ENCODE data around the gene ARHGAP26.

The ARHGAP26 gene

GRCh38 chr5:142834504-142834903 is 64.3 kb downstream of the ARHGAP26 start:
- H3K79me2 ChIP-seq (ENCODE audit: insufficient read depth, low read depth) = no peaks in the 10 kb centered on the region
- no peak overlapping the region for H3K4me2 ChIP-seq
- no peaks in the 10 kb centered on the region for H3K4me1 ChIP-seq (ENCODE audit: low read depth, poor library complexity, severe bottlenecking)
- no peaks in the 10 kb centered on the region for H3K36me3 ChIP-seq (ENCODE audit: insufficient read depth)
- H4K20me1 ChIP-seq (ENCODE audit: insufficient read depth) = no peaks in the 10 kb centered on the region
- H3K9ac ChIP-seq = no peak overlapping the region
- no peaks in the 10 kb centered on the region for H3K27me3 ChIP-seq (ENCODE audit: insufficient read depth, low read depth)
- H3K27ac ChIP-seq = no peak overlapping the region
- TF ChIP-seq CTCF (conservative IDR thresholded peaks at IDR 0.05; ENCODE audit: low read depth, low read length) = no peak
- H2AFZ ChIP-seq (ENCODE audit: low read depth) = no peak overlapping the region
- no peak overlapping the region for H3K4me3 ChIP-seq (IDR thresholded peaks at IDR 0.05; ENCODE audit: insufficient read depth, low read depth, low read length)

DNA sequence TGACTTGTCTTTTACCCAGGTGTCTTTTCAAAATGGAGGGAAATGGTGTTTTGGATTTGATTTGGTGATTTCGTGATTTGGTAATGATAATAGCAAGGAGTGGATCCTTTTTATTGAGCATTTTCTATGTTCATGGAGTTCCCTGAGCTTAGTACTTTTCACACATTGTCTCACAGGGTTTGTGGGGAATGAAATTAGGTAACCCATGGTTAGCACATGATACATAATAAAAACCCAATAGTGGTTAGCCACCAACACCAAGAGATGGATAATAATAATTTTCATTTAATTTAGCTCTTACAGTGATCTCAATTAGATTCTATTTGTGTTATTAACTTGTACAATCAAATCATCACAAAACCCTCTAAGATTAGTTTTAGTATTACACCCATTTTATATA is 65.4 kb downstream of the ARHGAP26 start:
- Histone ChIP-seq H3K36me3 (ENCODE audit: insufficient read depth) (no peaks in the 10 kb centered on the region), H3K4me1 (ENCODE audit: low read depth, poor library complexity, severe bottlenecking) (no peaks in the 10 kb centered on the region)
- TF ChIP-seq CTCF (conservative IDR thresholded peaks at IDR 0.05; ENCODE audit: low read depth, low read length) = no peak

DNA sequence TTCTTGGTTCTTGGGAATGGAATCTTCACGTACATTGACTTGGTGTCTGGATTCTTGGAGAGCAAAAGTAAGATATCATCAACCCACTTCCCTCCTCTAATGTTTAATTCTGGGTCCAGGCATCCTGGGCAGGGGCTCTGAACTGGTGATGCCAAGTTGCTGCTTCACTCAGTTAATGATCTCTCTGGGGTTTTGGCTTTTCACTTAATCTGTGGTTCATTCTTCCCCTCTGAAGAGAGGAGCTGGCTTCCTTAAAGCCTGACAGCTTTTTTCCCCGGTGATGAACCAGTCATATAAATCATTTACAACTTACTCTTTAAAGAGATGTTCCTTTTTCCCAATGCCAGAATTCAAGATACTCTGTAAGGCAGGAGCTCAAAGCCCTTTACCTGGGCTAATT is 65.9 kb downstream of the ARHGAP26 start:
- Histone ChIP-seq H3K9ac (no peak overlapping the region), H3K36me3 (ENCODE audit: insufficient read depth) (no peaks in the 10 kb centered on the region), H3K4me3 (IDR thresholded peaks at IDR 0.05; ENCODE audit: insufficient read depth, low read depth, low read length) (no peak overlapping the region), H3K4me1 (ENCODE audit: low read depth, poor library complexity, severe bottlenecking) (no peaks in the 10 kb centered on the region), H2AFZ (ENCODE audit: low read depth) (no peak overlapping the region), H3K27me3 (ENCODE audit: insufficient read depth, low read depth) (no peaks in the 10 kb centered on the region), H3K27ac (no peak overlapping the region), H3K79me2 (ENCODE audit: insufficient read depth, low read depth) (no peaks in the 10 kb centered on the region), H4K20me1 (ENCODE audit: insufficient read depth) (no peaks in the 10 kb centered on the region), H3K4me2 (no peak overlapping the region)
- TF ChIP-seq CTCF (conservative IDR thresholded peaks at IDR 0.05; ENCODE audit: low read depth, low read length) = no peak

More for the DNA sequence above, 65.4 kb downstream of the ARHGAP26 start:
- no peak overlapping the region for H3K4me3 ChIP-seq (IDR thresholded peaks at IDR 0.05; ENCODE audit: insufficient read depth, low read depth, low read length)
- no peaks in the 10 kb centered on the region for H3K27me3 ChIP-seq (ENCODE audit: insufficient read depth, low read depth)
- no peaks in the 10 kb centered on the region for H4K20me1 ChIP-seq (ENCODE audit: insufficient read depth)
- H3K4me2 ChIP-seq = no peak overlapping the region
- no peak overlapping the region for H3K9ac ChIP-seq
- H3K27ac ChIP-seq = no peak overlapping the region
- H2AFZ ChIP-seq (ENCODE audit: low read depth) = no peak overlapping the region
- H3K79me2 ChIP-seq (ENCODE audit: insufficient read depth, low read depth) = no peaks in the 10 kb centered on the region

GRCh38 chr5:142837081-142837725 is 67.0 kb downstream of the ARHGAP26 start:
- no peaks in the 10 kb centered on the region for H3K36me3 ChIP-seq (ENCODE audit: insufficient read depth)
- no peak overlapping the region for H3K27ac ChIP-seq
- H3K4me3 ChIP-seq (IDR thresholded peaks at IDR 0.05; ENCODE audit: insufficient read depth, low read depth, low read length) = no peak overlapping the region
- H3K9ac ChIP-seq = no peak overlapping the region
- H3K4me1 ChIP-seq (ENCODE audit: low read depth, poor library complexity, severe bottlenecking) = no peaks in the 10 kb centered on the region
- no peaks in the 10 kb centered on the region for H3K27me3 ChIP-seq (ENCODE audit: insufficient read depth, low read depth)
- H3K4me2 ChIP-seq = no peak overlapping the region
- H4K20me1 ChIP-seq (ENCODE audit: insufficient read depth) = no peaks in the 10 kb centered on the region
- no peak for TF ChIP-seq CTCF (conservative IDR thresholded peaks at IDR 0.05; ENCODE audit: low read depth, low read length)
- H3K79me2 ChIP-seq (ENCODE audit: insufficient read depth, low read depth) = no peaks in the 10 kb centered on the region
- H2AFZ ChIP-seq (ENCODE audit: low read depth) = no peak overlapping the region
